Measurements from ENCODE around the gene RNF181.

GRCh38 chr2:85589982-85590791, 5.4 kb upstream of the RNF181 start:
- TF ChIP-seq SMAD1 (CRISPR knock-in tag; IDR thresholded peaks at IDR 0.05; ENCODE audit: borderline replicate concordance, low read depth) (no peak), CTCF (CRISPR knock-in tag; IDR thresholded peaks at IDR 0.05) (peak; percentile 34), NR2F6 (IDR thresholded peaks at IDR 0.05) (peak; percentile 85), NR2F6 (CRISPR knock-in tag; IDR thresholded peaks at IDR 0.05) (peak; percentile 90), KDM1A (CRISPR knock-in tag; IDR thresholded peaks at IDR 0.05) (no peak), JUNB (CRISPR knock-in tag; IDR thresholded peaks at IDR 0.05; ENCODE audit: borderline replicate concordance) (no peak), SNAPC5 (CRISPR knock-in tag; IDR thresholded peaks at IDR 0.05; ENCODE audit: borderline replicate concordance) (no peak), HNRNPUL1 (IDR thresholded peaks at IDR 0.05; ENCODE audit: low read depth, low read length) (no peak), TARDBP (CRISPR knock-in tag; IDR thresholded peaks at IDR 0.05) (peak; percentile 75), ELF1 (CRISPR knock-in tag; IDR thresholded peaks at IDR 0.05) (0 out of 2 replicates have a peak, but pooled peaks have one; percentile 51), RNF2 (conservative IDR thresholded peaks at IDR 0.05; ENCODE audit: low read depth) (no peak), KLF13 (CRISPR knock-in tag; IDR thresholded peaks at IDR 0.05) (no peak)
